NCI-H1417 (cell line): ENCODE results near the gene NPHP1.
"Not testable (repeated sequence)": the region's sequence is repeated elsewhere in the genome, so short reads cannot be mapped to it uniquely, and the experiment has no call there.

Experiments used
- DNase-seq, 3 experiments: peaks; one replicate each; lab custom pipeline; 2025; lab: John Stamatoyannopoulos, UW

NPHP1 gene

GRCh38 chr2:110198016-110198415, 6.8 kb downstream of the NPHP1 start:
- DNase-seq = no peak

DNA sequence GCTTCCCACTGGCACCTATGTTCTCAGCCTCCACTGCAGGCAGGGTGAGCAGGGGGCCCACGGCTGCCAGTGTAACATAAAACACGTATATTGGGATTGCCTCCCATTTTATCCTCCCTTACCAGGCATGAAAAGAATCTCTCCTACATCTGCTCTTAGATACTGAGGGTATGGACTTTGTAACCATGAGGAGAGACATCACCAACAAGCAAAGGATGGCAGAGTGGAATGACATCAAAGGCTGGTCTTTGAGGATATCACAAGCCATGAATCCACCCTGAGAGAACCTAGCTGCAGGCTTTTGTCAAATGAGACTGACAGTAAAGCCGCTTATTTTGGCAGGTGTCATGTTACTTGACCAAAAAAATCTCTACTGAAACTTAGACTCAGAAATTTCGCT, 7.4 kb downstream of the NPHP1 start:
- no peak for DNase-seq

- not testable (repeated sequence) for DNase-seq
Measured at GRCh38 chr2:110190169-110190568, 14.6 kb downstream of the NPHP1 start.

GRCh38 chr2:110182449-110182848, 22.4 kb downstream of the NPHP1 start:
- no peak for DNase-seq

DNA sequence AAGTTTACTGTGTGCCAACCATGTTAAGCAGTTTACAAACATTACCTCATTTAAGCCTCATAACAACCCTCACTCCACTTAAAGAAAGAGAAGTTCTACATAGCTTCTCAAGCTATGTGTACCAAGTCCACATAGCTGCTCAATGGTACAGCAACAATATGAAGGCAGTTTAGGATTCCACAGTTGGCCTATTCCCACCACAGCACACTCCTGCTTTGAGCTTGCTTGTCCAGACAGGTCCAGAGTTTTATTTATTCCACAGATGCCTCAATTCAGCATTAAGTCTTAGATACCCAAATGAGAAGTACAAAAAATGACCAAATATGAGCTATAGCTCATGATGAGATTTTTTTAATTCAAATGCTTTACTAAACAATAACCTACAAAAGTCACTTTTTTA, 24.8 kb downstream of the NPHP1 start:
- DNase-seq = no peak

GRCh38 chr2:110173523-110173922, 31.3 kb downstream of the NPHP1 start:
- DNase-seq = no peak

DNA sequence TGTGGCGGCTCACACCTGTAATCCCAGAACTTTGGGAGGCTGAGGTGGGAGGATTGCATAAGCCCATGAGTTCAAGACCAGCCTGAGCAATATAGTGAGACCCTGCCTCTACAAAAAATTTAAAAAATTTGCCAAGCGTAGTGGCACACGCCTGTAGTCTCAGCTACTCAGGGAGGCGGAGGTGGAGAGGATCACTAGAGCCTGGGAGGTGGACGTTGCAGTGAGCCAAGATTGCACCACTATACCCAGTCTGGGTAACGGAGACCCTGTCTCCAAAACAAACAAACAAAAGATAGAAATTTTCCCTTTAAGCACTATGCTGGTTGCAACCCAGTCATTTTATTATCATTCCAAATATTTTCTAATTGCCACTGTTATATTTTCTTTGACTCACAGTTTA, 32.3 kb downstream of the NPHP1 start:
- DNase-seq = no peak

DNA sequence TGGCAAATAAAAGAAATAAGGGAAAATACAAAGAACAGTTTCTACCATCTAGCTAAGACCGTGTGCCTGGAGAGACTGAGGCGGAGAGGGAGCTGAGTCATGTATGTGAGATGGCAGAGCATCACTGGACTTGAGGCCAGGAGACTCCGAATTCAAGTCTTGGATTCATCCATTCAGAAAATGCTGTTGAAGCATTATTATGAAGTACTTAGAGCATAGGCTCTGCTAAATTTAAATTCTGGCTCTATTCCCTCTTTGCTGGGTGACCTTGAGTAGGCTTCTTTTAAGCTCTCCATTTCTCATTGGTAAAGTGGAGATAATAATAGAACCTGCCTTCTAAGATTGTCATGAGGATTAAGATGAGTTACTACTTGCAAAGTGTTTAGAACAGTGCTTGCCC, 34.7 kb downstream of the NPHP1 start:
- no peak for DNase-seq

- DNase-seq = no peak
Measured at GRCh38 chr2:110167326-110168000, 37.4 kb downstream of the NPHP1 start.

GRCh38 chr2:110166266-110166665, 38.5 kb downstream of the NPHP1 start:
- no peak for DNase-seq

DNA sequence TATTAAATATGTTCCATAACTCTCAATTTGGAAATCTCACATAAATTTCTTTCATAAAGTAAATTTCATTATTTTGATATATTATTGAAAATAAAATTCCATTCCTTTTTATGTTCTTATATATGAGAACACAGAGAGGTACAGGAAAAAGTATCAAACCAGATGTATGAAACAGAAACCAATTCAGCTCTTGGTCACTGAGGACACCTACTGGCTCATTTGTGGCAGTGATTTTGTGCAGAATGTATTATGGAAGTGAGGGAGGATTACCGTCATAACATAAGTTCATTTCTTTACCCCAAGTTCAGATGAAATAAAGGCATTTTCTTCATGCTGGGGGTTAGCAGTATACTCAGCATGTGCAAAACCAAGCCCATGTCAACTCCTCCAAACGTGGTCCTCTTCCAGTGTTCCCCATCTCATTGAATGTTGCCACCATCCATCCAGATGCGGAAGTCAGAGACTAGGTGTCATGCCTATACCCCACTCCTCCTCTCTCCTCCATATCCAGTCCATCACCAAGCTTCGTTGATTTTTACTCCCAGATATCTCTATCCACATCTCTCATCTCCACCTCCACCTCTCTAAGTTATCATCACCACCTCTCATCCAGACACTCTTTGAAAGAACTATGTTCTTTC, 47.5 kb downstream of the NPHP1 start:
- peak; percentile 9 to 61 (median 45) for DNase-seq

DNA sequence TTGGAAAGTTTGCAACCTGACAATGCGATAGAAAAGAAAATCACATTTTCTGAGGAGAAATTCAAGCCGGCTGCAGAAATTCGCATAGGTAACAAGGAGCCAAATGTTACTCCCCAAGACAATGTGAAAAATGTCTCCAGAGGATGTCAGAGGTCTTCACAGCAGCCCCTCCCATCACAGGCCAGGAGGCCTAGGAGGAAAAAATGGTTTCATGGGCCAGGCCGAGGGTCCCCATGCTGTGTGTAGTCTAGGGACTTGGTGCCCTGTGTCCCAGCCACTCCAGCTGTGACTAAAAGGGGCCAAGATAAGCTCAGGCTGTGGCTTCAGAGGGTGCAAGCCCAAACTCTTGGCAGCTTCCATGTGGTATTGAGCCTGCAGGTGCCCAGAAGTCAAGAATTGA, 50.0 kb downstream of the NPHP1 start:
- not testable (repeated sequence) for DNase-seq

- not testable (repeated sequence) for DNase-seq
Measured at GRCh38 chr2:110154188-110154587, 50.6 kb downstream of the NPHP1 start.

GRCh38 chr2:110153416-110153815, 51.4 kb downstream of the NPHP1 start:
- no peak for DNase-seq

- DNase-seq = no peak
Measured at GRCh38 chr2:110152943-110153342, 51.9 kb downstream of the NPHP1 start.

- no peak for DNase-seq
Measured at GRCh38 chr2:110149330-110150220, 55.2 kb downstream of the NPHP1 start.

DNA sequence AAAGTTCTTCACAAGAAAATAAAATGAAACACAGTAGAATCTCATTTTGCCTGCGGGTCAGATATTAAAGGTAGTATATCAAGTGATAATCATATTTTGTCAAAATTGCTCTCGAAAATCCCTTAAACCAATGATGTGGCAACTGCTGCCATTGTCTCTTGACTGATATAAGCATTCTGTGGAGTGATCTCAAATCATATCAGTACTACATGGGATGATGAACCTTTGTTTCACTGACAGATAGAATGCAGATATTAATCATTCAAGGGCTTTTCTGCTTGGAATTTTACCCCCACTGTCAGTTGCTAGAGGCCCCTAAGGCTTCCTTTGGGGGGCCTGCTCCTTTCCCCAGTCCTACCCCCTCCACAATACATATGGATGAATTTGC, 57.9 kb downstream of the NPHP1 start:
- DNase-seq = no peak

- no peak for DNase-seq
Measured at GRCh38 chr2:110146183-110146944, 58.4 kb downstream of the NPHP1 start.

DNA sequence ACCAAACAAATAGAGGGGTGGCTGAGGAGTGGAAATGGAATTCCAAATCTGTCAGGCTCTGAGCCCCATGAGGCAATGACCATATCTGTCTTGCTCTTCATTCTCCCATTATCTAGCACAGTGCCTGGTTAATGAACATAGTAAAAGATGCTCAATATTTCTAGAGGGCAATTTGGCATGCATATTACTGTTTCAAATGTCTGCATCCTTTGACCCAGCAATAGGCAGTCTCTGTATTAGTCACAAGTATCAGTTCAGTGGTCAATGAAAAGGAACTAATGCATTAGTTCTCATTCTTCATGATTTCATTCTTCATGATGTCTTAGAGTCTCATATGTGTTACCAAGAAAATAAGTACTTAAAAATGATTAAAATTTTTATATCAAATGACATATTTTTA, 60.8 kb downstream of the NPHP1 start:
- DNase-seq = no peak

DNA sequence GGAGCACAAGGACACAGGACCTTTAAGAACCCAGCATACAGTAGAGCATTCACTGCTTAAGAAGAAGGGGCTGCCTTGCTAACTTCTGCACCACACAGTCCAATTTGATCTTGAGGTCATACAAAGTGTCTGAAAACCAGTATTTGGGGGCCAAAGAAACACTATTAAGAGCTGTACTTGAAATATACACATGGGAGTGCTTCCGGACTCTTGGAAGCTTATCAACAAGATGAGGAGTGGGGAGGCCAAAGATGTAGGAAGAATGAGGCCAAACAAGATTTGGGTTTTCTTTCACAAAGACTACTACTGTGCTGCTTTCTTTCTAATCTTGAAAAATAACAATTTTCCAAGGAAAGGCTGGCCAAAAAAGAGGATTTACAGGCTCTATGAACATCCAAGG, 64.4 kb downstream of the NPHP1 start:
- no peak for DNase-seq

- DNase-seq = no peak
Measured at GRCh38 chr2:110134025-110134424, 70.8 kb downstream of the NPHP1 start.

DNA sequence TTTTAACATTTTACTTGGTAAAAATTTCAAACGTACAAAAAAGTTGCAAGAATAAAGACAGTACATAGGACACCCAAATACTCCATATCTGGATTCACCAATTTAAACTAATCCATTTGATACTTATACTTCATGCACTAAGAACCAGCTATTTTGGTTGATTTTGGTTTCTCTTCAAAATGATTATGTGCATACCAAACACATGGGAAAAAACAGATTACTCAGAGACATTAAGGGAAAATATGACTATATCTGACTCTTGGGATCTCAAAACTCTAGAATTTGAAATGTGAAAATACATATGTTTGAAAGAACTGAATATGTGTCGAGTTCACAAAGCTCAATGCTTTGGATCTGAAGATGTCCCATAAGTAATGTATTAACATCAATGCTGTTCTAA, 73.6 kb downstream of the NPHP1 start:
- no peak for DNase-seq
